ENCODE results near the gene TMEM254. TPM values are rescaled to one million over a fixed set of nuclear protein-coding genes. Genes with fewer than 3 reads are reported as not detected.

TMEM254 gene
- polyA plus RNA-seq, 2 of the 4 experiments (the other 2 are of a cell fraction): 20.4 to 38.9 TPM

- Histone ChIP-seq H3K27ac (peak overlapping the region; percentile 89 to 96), H3K4me2 (peak overlapping the region; percentile 91), H3K9me3 (no peaks in the 10 kb centered on the region), H3K4me3 (peak overlapping the region; percentile 93), H3K4me1 (peaks cover 15% of the 10 kb centered on the region; the same call in 1 of the 3 replicates)
- DNase-seq (ENCODE audit: low read depth in 1 of 2, low spot score in 1 of 2) (no peak), ATAC-seq (no peak), FAIRE-seq (no peak)
- CTCF ChIA-PET: interaction anchor here (1.0 to 2.3 kb wide), 3 partner anchors 20 to 64 kb away, joined by 3 to 6 read pairs (median 4); no protein-coding TSS in a partner anchor
- WGBS (ENCODE audit: missing lambda C conversion rate): 2% methylated on average over 12 of the region's 12 CpGs
- TF ChIP-seq TFCP2L1 (CRISPR knock-in tag; IDR thresholded peaks at IDR 0.05) (no peak), RAD21 (conservative IDR thresholded peaks at IDR 0.05 in 1 of 2, IDR thresholded peaks at IDR 0.05 in 1 of 2) (no peak), NPAS2 (CRISPR knock-in tag; IDR thresholded peaks at IDR 0.05; ENCODE audit: borderline replicate concordance) (no peak), GATA3 (IDR thresholded peaks at IDR 0.05; ENCODE audit: borderline replicate concordance) (no peak), BHLHE40 (IDR thresholded peaks at IDR 0.05; ENCODE audit: low read depth, low read length) (no peak), RFX5 (IDR thresholded peaks at IDR 0.05) (peak; percentile 61; the same call in 1 of the 2 replicates), ELK1 (IDR thresholded peaks at IDR 0.05; ENCODE audit: low read depth, low read length) (no peak), PHF8 (IDR thresholded peaks at IDR 0.05; ENCODE audit: borderline replicate concordance, low read depth) (0 out of 2 replicates have a peak, but pooled peaks have one; percentile 15)
- POLR2A ChIA-PET: interaction anchor here (0.6 to 1.5 kb wide), 9 partner anchors 9 to 528 kb away, joined by 3 to 8 read pairs (median 4); no protein-coding TSS in a partner anchor
Observed at GRCh38 chr10:80079312-80079719, 851 bp downstream of the TMEM254 start.

- CTCF ChIA-PET: interaction anchor here (2.3 kb wide), 1 partner anchor 34 kb away, joined by 6 read pairs; no protein-coding TSS in a partner anchor
- no peak overlapping the region for H3K27ac ChIP-seq
- H3K4me1 ChIP-seq: peaks cover 15% of the 10 kb centered on the region; the same call in 1 of the 3 replicates
- H3K9me3 ChIP-seq: no peaks in the 10 kb centered on the region
- FAIRE-seq (no peak), DNase-seq (ENCODE audit: low read depth in 1 of 2, low spot score in 1 of 2) (no peak), ATAC-seq (no peak)
- TF ChIP-seq JUNB (IDR thresholded peaks at IDR 0.05) (no peak), ATOH8 (CRISPR knock-in tag; IDR thresholded peaks at IDR 0.05; ENCODE audit: low read depth) (no peak), MAFK (IDR thresholded peaks at IDR 0.05; ENCODE audit: partially characterized antibody) (no peak), HEYL (CRISPR knock-in tag; IDR thresholded peaks at IDR 0.05) (no peak), MYC (IDR thresholded peaks at IDR 0.05; ENCODE audit: borderline replicate concordance, low read length) (no peak), ZFP36 (IDR thresholded peaks at IDR 0.05; ENCODE audit: borderline replicate concordance, partially characterized antibody) (no peak), RARB (CRISPR knock-in tag; IDR thresholded peaks at IDR 0.05) (no peak), PBX3 (IDR thresholded peaks at IDR 0.05) (no peak), NR3C1 (IDR thresholded peaks at IDR 0.05) (no peak), REST (IDR thresholded peaks at IDR 0.05) (no peak), NPAS2 (CRISPR knock-in tag; IDR thresholded peaks at IDR 0.05; ENCODE audit: borderline replicate concordance) (no peak), FOSL2 (IDR thresholded peaks at IDR 0.05) (no peak), FOSL2 (CRISPR knock-in tag; IDR thresholded peaks at IDR 0.05) (no peak), ZSCAN20 (CRISPR knock-in tag; IDR thresholded peaks at IDR 0.05) (no peak), TP53 (CRISPR knock-in tag; IDR thresholded peaks at IDR 0.05) (no peak), RNF2 (IDR thresholded peaks at IDR 0.05; ENCODE audit: borderline replicate concordance, low read depth) (no peak), HMGXB4 (CRISPR knock-in tag; IDR thresholded peaks at IDR 0.05; ENCODE audit: borderline replicate concordance) (no peak), RFX5 (IDR thresholded peaks at IDR 0.05) (no peak), RCOR1 (IDR thresholded peaks at IDR 0.05; ENCODE audit: low read depth, low read length) (no peak), KDM5A (IDR thresholded peaks at IDR 0.05) (no peak)
- no peak overlapping the region for H3K4me3 ChIP-seq
- 86% methylated on average over 9 of the region's 9 CpGs for WGBS (ENCODE audit: missing lambda C conversion rate)
- POLR2A ChIA-PET: no interaction called here
- no peak overlapping the region for H3K4me2 ChIP-seq
Observed at GRCh38 chr10:80081026-80081425, 2.6 kb downstream of the TMEM254 start.
